Mucosa of descending colon (tissue), 3 donors: ENCODE results near the gene PTPRD. TPM values are rescaled to one million over a fixed set of nuclear protein-coding genes. Genes with fewer than 3 reads are reported as not detected.

ENCODE experiments used
- ATAC-seq: fragments of 200-7000 bp; cut with Tn5 transposase; one replicate; pipeline ENCODE4 v1.9.1; 2020; ENCODE audit warnings: mild to moderate bottlenecking, moderate library complexity
- DNase-seq, 3 donors: peaks; one replicate each; pipeline ENCODE4 v3.0.0-alpha.2; 2020
- H3K36me3 ChIP-seq: fragments of 200-600 bp; one replicate; pipeline ENCODE4 v1.8.0; 2021; ENCODE audit warnings: low read depth, mild to moderate bottlenecking
- H3K4me1 ChIP-seq: fragments of 200-600 bp; one replicate; pipeline ENCODE4 v1.8.0; 2021; ENCODE audit warnings: low read depth, mild to moderate bottlenecking
- H3K4me3 ChIP-seq: fragments of 200-600 bp; one replicate; pipeline ENCODE4 v1.8.0; 2021; ENCODE audit warnings: mild to moderate bottlenecking
- H3K9me3 ChIP-seq: fragments of 200-600 bp; one replicate; pipeline ENCODE4 v1.8.0; 2021; ENCODE audit warnings: mild to moderate bottlenecking
- CTCF ChIP-seq: fragments of 200-600 bp; IDR thresholded peaks from one replicate; pipeline ENCODE4 v1.8.0; 2022; ENCODE audit warnings: antibody characterized with exemption, mild to moderate bottlenecking
- intact Hi-C, 2 donors: fragments of 100-400 bp; cut with DNase I in 1 of 2; cut with micrococcal nuclease in 1 of 2; formaldehyde crosslinking; loops; one replicate each; pipeline versions ENCODE4 v1.11.0 to v1.11.1; 2022; cut with DNase I, micrococcal nuclease
- total RNA-seq, 3 donors: library from RNA; stranded (reverse); fragmentation: NEBNext Ultra II Directional in 2 of 3; extraction: Animal tissue kit (Norgen Biotek cat#: 25700) in 2 of 3; gene quantifications; one replicate each; pipeline versions ENCODE4 v1.2.1 to v1.2.4, GENCODE V29; 2021 to 2023
- donor health status: DM: no; HTN: no; CAD: no; lungs with moderate emphysema.
- donor health status: DM: no; HTN: no; CAD: no.
- donor health status: DM: no; HTN: yes; CAD: no.

Gene PTPRD
- total RNA-seq, 3 donors from 2014 or later = 52.7 to 128 (median 113) TPM

- Histone ChIP-seq H3K36me3 (no peaks in the 10 kb centered on the region), H3K4me1 (no peaks in the 10 kb centered on the region), H3K9me3 (no peaks in the 10 kb centered on the region), H3K4me3 (no peak overlapping the region)
- ATAC-seq = no peak
- TF ChIP-seq CTCF = no peak
- DNase-seq = no peak
- intact Hi-C loops = no loop called here
Observed at GRCh38 chr9:9855177-9856078, 757.4 kb downstream of the PTPRD start.

DNA sequence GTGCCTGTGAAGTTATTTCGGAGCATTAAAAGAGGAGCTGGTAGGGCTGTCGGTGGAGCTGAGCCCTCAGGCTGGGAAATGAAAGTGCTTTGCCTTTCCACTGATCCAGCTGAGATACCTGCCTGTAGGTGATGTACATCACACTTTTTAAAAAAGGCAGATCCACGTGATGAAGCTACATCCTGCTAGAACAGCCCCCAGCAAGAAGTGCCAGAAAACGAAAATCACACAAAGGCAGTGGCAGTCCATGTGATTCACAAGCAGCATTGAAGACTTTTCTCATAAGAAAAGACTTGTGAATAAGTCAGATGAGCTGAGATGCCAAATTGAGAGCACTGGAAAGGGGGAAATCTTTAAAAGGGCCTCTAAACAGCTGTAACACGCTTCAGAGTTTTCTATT lies 765.1 kb downstream of the PTPRD start:
- no peak for TF ChIP-seq CTCF
- no peak for ATAC-seq
- H3K4me3 ChIP-seq = no peak overlapping the region

DNA sequence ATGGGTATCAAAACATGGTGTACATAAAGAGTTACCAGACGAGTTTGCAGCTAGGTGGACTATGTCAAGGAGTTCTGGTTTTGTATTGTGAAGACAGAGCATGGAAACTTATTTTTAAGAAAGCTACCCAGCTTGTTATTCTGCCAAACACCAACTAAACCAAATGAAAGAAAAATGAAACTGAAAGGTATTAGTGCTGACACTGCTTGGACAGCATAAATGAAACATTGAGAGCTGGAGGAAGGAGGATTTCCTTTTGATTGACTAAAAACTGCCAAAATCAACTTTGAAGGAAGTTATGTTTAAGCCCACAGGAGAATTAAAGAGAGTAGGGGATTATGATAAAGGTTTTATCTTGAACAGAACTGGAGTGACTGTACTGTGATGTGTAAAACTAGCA lies 766.2 kb downstream of the PTPRD start:
- TF ChIP-seq CTCF = no peak
- intact Hi-C loops = no loop called here
- ATAC-seq = no peak

More for the DNA sequence above, 765.1 kb downstream of the PTPRD start:
- Histone ChIP-seq H3K36me3 (no peaks in the 10 kb centered on the region), H3K4me1 (no peaks in the 10 kb centered on the region), H3K9me3 (no peaks in the 10 kb centered on the region)
- no peak for DNase-seq
- intact Hi-C loops = no loop called here

GRCh38 chr9:9820436-9820835 lies 792.4 kb downstream of the PTPRD start:
- DNase-seq = no peak
- Histone ChIP-seq H3K4me3 (no peak overlapping the region), H3K9me3 (no peaks in the 10 kb centered on the region), H3K4me1 (no peaks in the 10 kb centered on the region), H3K36me3 (no peaks in the 10 kb centered on the region)
- intact Hi-C loops = no loop called here
- no peak for ATAC-seq
- no peak for TF ChIP-seq CTCF

More for the DNA sequence above, 766.2 kb downstream of the PTPRD start:
- no peak overlapping the region for H3K4me3 ChIP-seq
- H3K36me3 ChIP-seq = no peaks in the 10 kb centered on the region
- no peaks in the 10 kb centered on the region for H3K9me3 ChIP-seq
- DNase-seq = no peak
- H3K4me1 ChIP-seq = no peaks in the 10 kb centered on the region

DNA sequence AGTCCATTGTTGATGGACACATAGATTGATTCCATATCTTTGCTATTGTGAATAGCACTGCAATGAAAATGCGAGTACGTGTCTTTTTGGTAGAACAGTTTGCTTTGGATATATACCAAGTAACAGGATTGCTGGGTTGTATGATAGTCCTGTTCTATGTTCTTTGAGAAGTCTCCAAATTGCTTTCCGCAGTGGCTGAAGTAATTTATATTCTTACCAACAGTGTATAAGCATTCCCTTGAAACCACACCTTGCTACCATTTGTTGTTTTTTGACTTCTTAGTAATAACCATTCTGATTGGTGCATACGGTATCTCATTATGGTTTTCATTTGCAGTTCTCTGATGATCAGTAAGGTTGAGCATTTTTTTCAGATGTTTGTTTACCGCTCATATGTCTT lies 792.9 kb downstream of the PTPRD start:
- intact Hi-C loops = no loop called here
- no peak for ATAC-seq
- no peaks in the 10 kb centered on the region for H3K9me3 ChIP-seq

More for the DNA sequence above, 792.9 kb downstream of the PTPRD start:
- TF ChIP-seq CTCF = no peak
- no peak overlapping the region for H3K4me3 ChIP-seq
- no peak for DNase-seq
- H3K4me1 ChIP-seq = no peaks in the 10 kb centered on the region
- H3K36me3 ChIP-seq = no peaks in the 10 kb centered on the region
